Measurements from ENCODE around the gene PGS1.

GRCh38 chr17:78428025-78428575 is 49.7 kb downstream of the PGS1 start:
- TF ChIP-seq, protein P1, sequence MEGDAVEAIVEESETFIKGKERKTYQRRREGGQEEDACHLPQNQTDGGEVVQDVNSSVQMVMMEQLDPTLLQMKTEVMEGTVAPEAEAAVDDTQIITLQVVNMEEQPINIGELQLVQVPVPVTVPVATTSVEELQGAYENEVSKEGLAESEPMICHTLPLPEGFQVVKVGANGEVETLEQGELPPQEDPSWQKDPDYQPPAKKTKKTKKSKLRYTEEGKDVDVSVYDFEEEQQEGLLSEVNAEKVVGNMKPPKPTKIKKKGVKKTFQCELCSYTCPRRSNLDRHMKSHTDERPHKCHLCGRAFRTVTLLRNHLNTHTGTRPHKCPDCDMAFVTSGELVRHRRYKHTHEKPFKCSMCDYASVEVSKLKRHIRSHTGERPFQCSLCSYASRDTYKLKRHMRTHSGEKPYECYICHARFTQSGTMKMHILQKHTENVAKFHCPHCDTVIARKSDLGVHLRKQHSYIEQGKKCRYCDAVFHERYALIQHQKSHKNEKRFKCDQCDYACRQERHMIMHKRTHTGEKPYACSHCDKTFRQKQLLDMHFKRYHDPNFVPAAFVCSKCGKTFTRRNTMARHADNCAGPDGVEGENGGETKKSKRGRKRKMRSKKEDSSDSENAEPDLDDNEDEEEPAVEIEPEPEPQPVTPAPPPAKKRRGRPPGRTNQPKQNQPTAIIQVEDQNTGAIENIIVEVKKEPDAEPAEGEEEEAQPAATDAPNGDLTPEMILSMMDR (IDR thresholded peaks at IDR 0.05): no peak
- TF ChIP-seq POLR2A (IDR thresholded peaks at IDR 0.05): no peak
